ENCODE data around the gene PRKCE. TPM values are rescaled to one million over a fixed set of nuclear protein-coding genes. Genes with fewer than 3 reads are reported as not detected.

PRKCE gene
- total and polyA plus RNA-seq, 2 donors (not counting 1 experiment from before 2014, with no cell fraction given) = 14.1 to 19.0 TPM

GRCh38 chr2:46181306-46181705, 529.8 kb downstream of the PRKCE start:
- Histone ChIP-seq H3K4me3 (replicated peaks in 1 of 4; ENCODE audit: control extremely low read depth in 1 of 4, insufficient read depth in 1 of 4, low read depth in 3 of 4, low read length in 4 of 4) (no peak overlapping the region), H3K4me1 (ENCODE audit: control insufficient read depth, extremely low read depth, insufficient read depth, low read length) (peaks cover 13% of the 10 kb centered on the region), H3K4me2 (ENCODE audit: extremely low read depth, insufficient read depth, low read length) (no peak overlapping the region), H3K9me3 (ENCODE audit: control insufficient read depth, insufficient read depth, low read depth, low read length) (no peaks in the 10 kb centered on the region), H2AFZ (ENCODE audit: low read length) (no peak overlapping the region), H3K9ac (ENCODE audit: insufficient read depth, low read length) (no peak overlapping the region), H4K20me1 (ENCODE audit: control insufficient read depth, extremely low read depth, insufficient read depth, low read length) (no peaks in the 10 kb centered on the region), H3K79me2 (ENCODE audit: control insufficient read depth, insufficient read depth, low read length) (no peaks in the 10 kb centered on the region), H3K27ac (ENCODE audit: insufficient read depth, low read length) (no peak overlapping the region), H3K36me3 (ENCODE audit: control insufficient read depth, insufficient read depth, low read length) (no peaks in the 10 kb centered on the region), H3K27me3 (ENCODE audit: control insufficient read depth, insufficient read depth, low read length) (no peaks in the 10 kb centered on the region)
- no peak for TF ChIP-seq CTCF (conservative IDR thresholded peaks at IDR 0.05 in 1 of 2, IDR thresholded peaks at IDR 0.05 in 1 of 2; ENCODE audit: low read depth in 1 of 2, low read length in 2 of 2)
- TF ChIP-seq EZH2 (IDR thresholded peaks at IDR 0.05; ENCODE audit: low read length, missing control alignments) = no peak
- no peak for DNase-seq (ENCODE audit: low read depth in 2 of 2)

GRCh38 chr2:46181789-46182530, 530.5 kb downstream of the PRKCE start:
- H3K4me2 ChIP-seq (ENCODE audit: extremely low read depth, insufficient read depth, low read length) = no peak overlapping the region
- no peaks in the 10 kb centered on the region for H4K20me1 ChIP-seq (ENCODE audit: control insufficient read depth, extremely low read depth, insufficient read depth, low read length)
- H3K4me1 ChIP-seq (ENCODE audit: control insufficient read depth, extremely low read depth, insufficient read depth, low read length) = peaks cover 17% of the 10 kb centered on the region
- H3K4me3 ChIP-seq (replicated peaks in 1 of 4; ENCODE audit: control extremely low read depth in 1 of 4, insufficient read depth in 1 of 4, low read depth in 3 of 4, low read length in 4 of 4) = no peak overlapping the region
- H3K9me3 ChIP-seq (ENCODE audit: control insufficient read depth, insufficient read depth, low read depth, low read length) = no peaks in the 10 kb centered on the region
- H3K27ac ChIP-seq (ENCODE audit: insufficient read depth, low read length) = no peak overlapping the region
- DNase-seq (ENCODE audit: low read depth in 2 of 2) = no peak
- H2AFZ ChIP-seq (ENCODE audit: low read length) = no peak overlapping the region
- no peaks in the 10 kb centered on the region for H3K27me3 ChIP-seq (ENCODE audit: control insufficient read depth, insufficient read depth, low read length)
- TF ChIP-seq CTCF (conservative IDR thresholded peaks at IDR 0.05 in 1 of 2, IDR thresholded peaks at IDR 0.05 in 1 of 2; ENCODE audit: low read depth in 1 of 2, low read length in 2 of 2) = no peak
- no peak for TF ChIP-seq EZH2 (IDR thresholded peaks at IDR 0.05; ENCODE audit: low read length, missing control alignments)
- H3K79me2 ChIP-seq (ENCODE audit: control insufficient read depth, insufficient read depth, low read length) = no peaks in the 10 kb centered on the region
- H3K36me3 ChIP-seq (ENCODE audit: control insufficient read depth, insufficient read depth, low read length) = no peaks in the 10 kb centered on the region
- H3K9ac ChIP-seq (ENCODE audit: insufficient read depth, low read length) = no peak overlapping the region

GRCh38 chr2:46183426-46183825, 532.0 kb downstream of the PRKCE start:
- no peak for TF ChIP-seq CTCF (conservative IDR thresholded peaks at IDR 0.05 in 1 of 2, IDR thresholded peaks at IDR 0.05 in 1 of 2; ENCODE audit: low read depth in 1 of 2, low read length in 2 of 2)
- H3K27ac ChIP-seq (ENCODE audit: insufficient read depth, low read length) = no peak overlapping the region
- peaks cover 20% of the 10 kb centered on the region for H3K4me1 ChIP-seq (ENCODE audit: control insufficient read depth, extremely low read depth, insufficient read depth, low read length)
- no peaks in the 10 kb centered on the region for H3K79me2 ChIP-seq (ENCODE audit: control insufficient read depth, insufficient read depth, low read length)
- no peak for DNase-seq (ENCODE audit: low read depth in 2 of 2)
- H4K20me1 ChIP-seq (ENCODE audit: control insufficient read depth, extremely low read depth, insufficient read depth, low read length) = no peaks in the 10 kb centered on the region
- no peaks in the 10 kb centered on the region for H3K36me3 ChIP-seq (ENCODE audit: control insufficient read depth, insufficient read depth, low read length)
- H3K27me3 ChIP-seq (ENCODE audit: control insufficient read depth, insufficient read depth, low read length) = no peaks in the 10 kb centered on the region
- H3K4me2 ChIP-seq (ENCODE audit: extremely low read depth, insufficient read depth, low read length) = no peak overlapping the region
- no peak overlapping the region for H3K4me3 ChIP-seq (replicated peaks in 1 of 4; ENCODE audit: control extremely low read depth in 1 of 4, insufficient read depth in 1 of 4, low read depth in 3 of 4, low read length in 4 of 4)
- H2AFZ ChIP-seq (ENCODE audit: low read length) = no peak overlapping the region
- no peak overlapping the region for H3K9ac ChIP-seq (ENCODE audit: insufficient read depth, low read length)
- no peaks in the 10 kb centered on the region for H3K9me3 ChIP-seq (ENCODE audit: control insufficient read depth, insufficient read depth, low read depth, low read length)

Data from fibroblast of lung (primary cell).